ENCODE results near the gene PDE10A.

Gene PDE10A

DNA sequence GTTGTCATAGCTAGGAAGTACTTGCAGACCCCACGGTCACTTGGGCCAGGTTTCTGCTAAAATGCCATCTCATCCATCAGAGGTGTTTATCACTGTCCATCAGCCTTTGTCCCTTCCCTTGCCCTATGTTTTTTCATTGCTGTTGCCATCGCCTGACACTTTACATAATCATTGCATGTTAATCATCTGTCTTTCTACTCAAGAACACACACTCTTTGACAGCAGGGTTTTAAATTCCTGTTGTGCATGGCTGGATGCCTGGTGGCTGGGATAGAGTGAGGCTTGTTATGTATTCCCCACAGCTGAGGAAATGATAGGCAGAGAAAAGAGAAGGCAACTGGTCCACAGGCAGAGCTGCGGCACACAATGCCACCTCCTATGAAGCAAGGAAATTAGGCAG, 341.9 kb downstream of the PDE10A start:
- Histone ChIP-seq H3K4me3 (ENCODE audit: insufficient read depth, low read depth, low read length, poor library complexity, severe bottlenecking) (no peak overlapping the region), H3K36me3 (ENCODE audit: control insufficient read depth, insufficient read depth, low read length) (no peaks in the 10 kb centered on the region), H3K27ac (ENCODE audit: insufficient read depth, low read length, poor library complexity, severe bottlenecking) (no peak overlapping the region), H3K27me3 (replicated peaks; ENCODE audit: control insufficient read depth, insufficient read depth, low read length, poor library complexity, severe bottlenecking) (no peaks in the 10 kb centered on the region), H3K4me1 (ENCODE audit: control insufficient read depth, insufficient read depth, low read length, poor library complexity, severe bottlenecking) (no peaks in the 10 kb centered on the region), H3K9me3 (ENCODE audit: control insufficient read depth, low read length) (peaks cover 4% of the 10 kb centered on the region)
- DNase-seq: no peak

DNA sequence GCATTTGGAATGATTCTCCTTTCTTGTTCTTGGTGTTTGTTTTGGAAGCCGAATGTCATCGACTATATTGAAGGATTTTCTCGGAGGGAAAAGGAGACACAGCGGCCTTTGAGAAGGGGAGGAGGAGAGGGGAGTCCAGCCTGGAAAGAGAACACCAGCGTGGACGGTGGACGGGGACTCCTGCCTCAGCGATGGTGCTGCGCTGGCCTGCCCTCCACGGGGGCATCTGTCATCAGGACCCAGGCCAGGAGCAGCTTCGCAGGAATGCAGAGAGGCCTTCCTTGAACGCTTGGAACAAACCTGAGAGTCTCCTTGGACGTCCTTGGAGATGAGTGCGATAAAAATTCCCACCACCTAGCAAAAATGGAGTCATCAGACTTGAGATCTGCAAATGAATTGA, 345.3 kb downstream of the PDE10A start:
- Histone ChIP-seq H3K27me3 (replicated peaks; ENCODE audit: control insufficient read depth, insufficient read depth, low read length, poor library complexity, severe bottlenecking) (no peaks in the 10 kb centered on the region), H3K9me3 (ENCODE audit: control insufficient read depth, low read length) (peaks cover 4% of the 10 kb centered on the region), H3K4me1 (ENCODE audit: control insufficient read depth, insufficient read depth, low read length, poor library complexity, severe bottlenecking) (no peaks in the 10 kb centered on the region), H3K27ac (ENCODE audit: insufficient read depth, low read length, poor library complexity, severe bottlenecking) (no peak overlapping the region), H3K4me3 (ENCODE audit: insufficient read depth, low read depth, low read length, poor library complexity, severe bottlenecking) (no peak overlapping the region), H3K36me3 (ENCODE audit: control insufficient read depth, insufficient read depth, low read length) (no peaks in the 10 kb centered on the region)
- no peak for DNase-seq

GRCh38 chr6:165308926-165309731, 353.9 kb downstream of the PDE10A start, which contains the start of gene C6orf118:
C6orf118 (minus strand) TSS chr6:165309605; CDS start chr6:165309586, 19 bp downstream.
- H3K27me3 ChIP-seq (replicated peaks; ENCODE audit: control insufficient read depth, insufficient read depth, low read length, poor library complexity, severe bottlenecking): no peaks in the 10 kb centered on the region
- DNase-seq: no peak
- H3K36me3 ChIP-seq (ENCODE audit: control insufficient read depth, insufficient read depth, low read length): no peaks in the 10 kb centered on the region
- no peak within 1 kb of the TSS for H3K27ac ChIP-seq (ENCODE audit: insufficient read depth, low read length, poor library complexity, severe bottlenecking)
- no peak within 1 kb of the TSS for H3K4me3 ChIP-seq (ENCODE audit: insufficient read depth, low read depth, low read length, poor library complexity, severe bottlenecking)
- H3K4me1 ChIP-seq (ENCODE audit: control insufficient read depth, insufficient read depth, low read length, poor library complexity, severe bottlenecking): no peaks in the 10 kb centered on the region
- H3K9me3 ChIP-seq (ENCODE audit: control insufficient read depth, low read length): no peaks in the 10 kb centered on the region

DNA sequence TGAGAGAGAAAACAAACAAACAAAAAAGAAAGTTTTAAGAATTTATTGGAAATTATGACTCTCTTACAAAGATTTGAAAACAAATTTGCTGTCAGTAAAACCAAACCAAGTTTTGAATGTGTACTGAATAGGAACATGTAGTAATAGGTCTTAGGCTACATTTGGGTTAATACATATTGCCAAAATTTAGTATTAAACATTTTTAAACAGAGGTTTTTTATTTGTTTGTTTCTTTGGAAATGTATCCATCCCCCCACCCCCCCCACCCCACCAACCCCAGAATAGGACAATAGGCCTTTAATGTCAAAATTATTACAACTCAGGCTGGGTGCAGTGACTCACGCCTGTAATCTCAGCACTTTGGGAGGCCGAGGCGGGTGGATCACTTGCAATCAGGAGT, 356.1 kb downstream of the PDE10A start:
- Histone ChIP-seq H3K4me3 (ENCODE audit: insufficient read depth, low read depth, low read length, poor library complexity, severe bottlenecking) (no peak overlapping the region), H3K9me3 (ENCODE audit: control insufficient read depth, low read length) (no peaks in the 10 kb centered on the region), H3K27ac (ENCODE audit: insufficient read depth, low read length, poor library complexity, severe bottlenecking) (no peak overlapping the region), H3K36me3 (ENCODE audit: control insufficient read depth, insufficient read depth, low read length) (no peaks in the 10 kb centered on the region), H3K27me3 (replicated peaks; ENCODE audit: control insufficient read depth, insufficient read depth, low read length, poor library complexity, severe bottlenecking) (no peaks in the 10 kb centered on the region), H3K4me1 (ENCODE audit: control insufficient read depth, insufficient read depth, low read length, poor library complexity, severe bottlenecking) (no peaks in the 10 kb centered on the region)
- no peak for DNase-seq

DNA sequence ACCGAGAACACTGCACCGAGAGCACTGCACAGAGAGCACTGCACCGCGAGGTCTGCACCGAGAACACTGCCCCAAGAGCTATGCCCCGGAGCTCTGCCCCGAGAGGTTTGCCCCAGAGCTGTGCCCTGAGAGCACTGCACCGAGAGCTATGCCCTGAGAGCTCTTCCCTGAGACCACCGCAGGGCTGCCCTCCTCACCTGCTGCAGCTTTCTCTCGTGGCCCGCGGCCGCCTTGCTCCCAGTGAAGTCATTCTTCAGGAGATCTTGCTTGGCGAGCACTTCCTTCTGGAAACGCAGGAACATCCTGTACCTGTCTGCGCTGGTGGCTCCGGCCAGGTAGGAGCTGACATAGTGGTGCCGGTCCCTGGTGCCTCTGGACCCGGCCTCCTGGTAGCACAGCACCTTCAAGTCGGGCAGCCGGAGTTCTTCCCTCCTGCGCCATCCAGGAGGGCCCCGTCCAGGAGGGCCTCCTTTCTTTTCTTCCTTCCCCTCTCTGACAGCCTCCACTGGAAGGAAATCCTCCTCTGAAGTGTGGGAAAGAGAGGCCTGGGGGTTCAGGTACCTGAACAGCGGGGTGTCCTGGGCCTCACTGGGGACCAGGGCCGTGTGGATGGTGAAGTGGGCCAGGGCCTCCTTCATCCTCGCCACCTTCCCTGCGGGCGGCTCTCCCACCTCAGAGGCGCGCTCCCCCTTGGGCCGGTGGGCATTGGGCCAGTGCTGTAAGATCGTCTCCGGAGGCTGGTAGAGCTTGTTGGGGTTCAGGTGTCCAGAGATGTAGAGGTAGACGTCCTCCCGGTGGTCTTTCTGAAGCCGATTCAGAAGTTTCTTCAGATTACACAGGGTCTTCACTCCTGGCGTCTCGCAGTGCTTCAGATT, 361.4 kb downstream of the PDE10A start:
- no peak overlapping the region for H3K27ac ChIP-seq (ENCODE audit: insufficient read depth, low read length, poor library complexity, severe bottlenecking)

GRCh38 chr6:165300422-165300936, 362.6 kb downstream of the PDE10A start:
- no peaks in the 10 kb centered on the region for H3K9me3 ChIP-seq (ENCODE audit: control insufficient read depth, low read length)
- H3K27me3 ChIP-seq (replicated peaks; ENCODE audit: control insufficient read depth, insufficient read depth, low read length, poor library complexity, severe bottlenecking): no peaks in the 10 kb centered on the region
- H3K4me1 ChIP-seq (ENCODE audit: control insufficient read depth, insufficient read depth, low read length, poor library complexity, severe bottlenecking): no peaks in the 10 kb centered on the region
- H3K27ac ChIP-seq (ENCODE audit: insufficient read depth, low read length, poor library complexity, severe bottlenecking): no peak overlapping the region
- no peaks in the 10 kb centered on the region for H3K36me3 ChIP-seq (ENCODE audit: control insufficient read depth, insufficient read depth, low read length)
- no peak overlapping the region for H3K4me3 ChIP-seq (ENCODE audit: insufficient read depth, low read depth, low read length, poor library complexity, severe bottlenecking)
- DNase-seq: no peak

More for the DNA sequence above, 361.4 kb downstream of the PDE10A start:
- DNase-seq: no peak
- Histone ChIP-seq H3K4me3 (ENCODE audit: insufficient read depth, low read depth, low read length, poor library complexity, severe bottlenecking) (no peak overlapping the region), H3K4me1 (ENCODE audit: control insufficient read depth, insufficient read depth, low read length, poor library complexity, severe bottlenecking) (no peaks in the 10 kb centered on the region), H3K9me3 (ENCODE audit: control insufficient read depth, low read length) (no peaks in the 10 kb centered on the region), H3K27me3 (replicated peaks; ENCODE audit: control insufficient read depth, insufficient read depth, low read length, poor library complexity, severe bottlenecking) (no peaks in the 10 kb centered on the region), H3K36me3 (ENCODE audit: control insufficient read depth, insufficient read depth, low read length) (no peaks in the 10 kb centered on the region)

- no peak for DNase-seq
- H3K27me3 ChIP-seq (replicated peaks; ENCODE audit: control insufficient read depth, insufficient read depth, low read length, poor library complexity, severe bottlenecking): no peaks in the 10 kb centered on the region
- H3K36me3 ChIP-seq (ENCODE audit: control insufficient read depth, insufficient read depth, low read length): no peaks in the 10 kb centered on the region
- H3K4me3 ChIP-seq (ENCODE audit: insufficient read depth, low read depth, low read length, poor library complexity, severe bottlenecking): no peak overlapping the region
- no peaks in the 10 kb centered on the region for H3K4me1 ChIP-seq (ENCODE audit: control insufficient read depth, insufficient read depth, low read length, poor library complexity, severe bottlenecking)
- no peaks in the 10 kb centered on the region for H3K9me3 ChIP-seq (ENCODE audit: control insufficient read depth, low read length)
- no peak overlapping the region for H3K27ac ChIP-seq (ENCODE audit: insufficient read depth, low read length, poor library complexity, severe bottlenecking)
These were observed 364.2 kb downstream of the PDE10A start for GRCh38 chr6:165298875-165299274.

DNA sequence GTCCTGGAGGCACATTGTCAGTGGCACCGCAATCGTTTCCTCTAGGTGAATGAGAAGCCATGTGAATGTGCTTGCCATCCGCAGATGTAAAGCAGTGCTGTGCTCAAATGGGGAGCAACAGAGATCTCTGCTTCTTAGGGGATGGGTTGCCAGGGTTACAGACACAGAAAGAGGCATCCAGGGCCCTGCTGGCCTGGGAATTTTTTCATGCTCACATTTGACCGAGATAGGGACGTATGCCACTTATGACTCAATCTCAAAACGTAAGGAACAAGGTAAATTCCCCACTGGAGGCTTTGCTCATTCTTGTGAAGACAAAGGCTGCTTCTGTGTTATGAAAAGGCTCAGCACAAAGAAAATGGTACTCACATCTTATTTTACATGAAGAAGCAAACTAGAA, 364.6 kb downstream of the PDE10A start:
- no peaks in the 10 kb centered on the region for H3K4me1 ChIP-seq (ENCODE audit: control insufficient read depth, insufficient read depth, low read length, poor library complexity, severe bottlenecking)
- H3K27me3 ChIP-seq (replicated peaks; ENCODE audit: control insufficient read depth, insufficient read depth, low read length, poor library complexity, severe bottlenecking): no peaks in the 10 kb centered on the region
- H3K9me3 ChIP-seq (ENCODE audit: control insufficient read depth, low read length): no peaks in the 10 kb centered on the region
- no peaks in the 10 kb centered on the region for H3K36me3 ChIP-seq (ENCODE audit: control insufficient read depth, insufficient read depth, low read length)
- DNase-seq: no peak
- H3K27ac ChIP-seq (ENCODE audit: insufficient read depth, low read length, poor library complexity, severe bottlenecking): no peak overlapping the region
- no peak overlapping the region for H3K4me3 ChIP-seq (ENCODE audit: insufficient read depth, low read depth, low read length, poor library complexity, severe bottlenecking)

- Histone ChIP-seq H3K27ac (ENCODE audit: insufficient read depth, low read length, poor library complexity, severe bottlenecking) (no peak overlapping the region), H3K9me3 (ENCODE audit: control insufficient read depth, low read length) (no peaks in the 10 kb centered on the region), H3K27me3 (replicated peaks; ENCODE audit: control insufficient read depth, insufficient read depth, low read length, poor library complexity, severe bottlenecking) (no peaks in the 10 kb centered on the region), H3K4me1 (ENCODE audit: control insufficient read depth, insufficient read depth, low read length, poor library complexity, severe bottlenecking) (no peaks in the 10 kb centered on the region), H3K4me3 (ENCODE audit: insufficient read depth, low read depth, low read length, poor library complexity, severe bottlenecking) (no peak overlapping the region), H3K36me3 (ENCODE audit: control insufficient read depth, insufficient read depth, low read length) (no peaks in the 10 kb centered on the region)
- no peak for DNase-seq
These were observed 370.4 kb downstream of the PDE10A start for GRCh38 chr6:165292657-165293056.

Measured in effector memory CD4-positive, alpha-beta T cell (primary cell).